WI38 (cell line): ENCODE data around the gene ABCA2.

ENCODE experiments used
- H3K4me3 ChIP-seq: 2 replicates; pipeline ENCODE4 v1.5.1; 2011; ENCODE audit warnings: low read depth, mild to moderate bottlenecking, control low read depth, low read length
- TF ChIP-seq, protein P1 (sequence below): IDR thresholded peaks from 2 replicates; pipeline ENCODE4 v1.5.1; 2012; ENCODE audit warnings: low read depth, mild to moderate bottlenecking, control low read depth, low read length

The ABCA2 gene

DNA sequence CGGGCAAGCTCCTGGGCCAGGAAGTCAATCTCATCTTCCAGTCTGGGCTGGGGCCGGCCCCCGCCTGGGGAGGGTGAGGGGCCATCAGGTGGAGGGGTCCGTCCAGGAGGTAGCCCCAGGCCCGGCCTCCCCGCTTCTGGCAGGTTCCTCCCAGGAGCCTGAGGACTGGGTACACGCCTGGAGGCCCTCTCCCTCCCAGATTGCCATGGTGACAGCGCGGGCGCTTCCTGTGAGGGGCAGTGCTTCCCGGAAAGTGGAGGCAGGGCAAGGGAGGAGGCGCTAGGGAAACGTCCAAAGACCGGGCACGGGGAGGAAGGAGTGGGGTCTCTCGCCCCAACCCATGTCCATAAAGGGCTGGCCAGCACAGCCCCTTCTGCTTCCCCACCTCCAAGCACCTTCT is 13.1 kb upstream of the ABCA2 start:
- TF ChIP-seq, protein P1, sequence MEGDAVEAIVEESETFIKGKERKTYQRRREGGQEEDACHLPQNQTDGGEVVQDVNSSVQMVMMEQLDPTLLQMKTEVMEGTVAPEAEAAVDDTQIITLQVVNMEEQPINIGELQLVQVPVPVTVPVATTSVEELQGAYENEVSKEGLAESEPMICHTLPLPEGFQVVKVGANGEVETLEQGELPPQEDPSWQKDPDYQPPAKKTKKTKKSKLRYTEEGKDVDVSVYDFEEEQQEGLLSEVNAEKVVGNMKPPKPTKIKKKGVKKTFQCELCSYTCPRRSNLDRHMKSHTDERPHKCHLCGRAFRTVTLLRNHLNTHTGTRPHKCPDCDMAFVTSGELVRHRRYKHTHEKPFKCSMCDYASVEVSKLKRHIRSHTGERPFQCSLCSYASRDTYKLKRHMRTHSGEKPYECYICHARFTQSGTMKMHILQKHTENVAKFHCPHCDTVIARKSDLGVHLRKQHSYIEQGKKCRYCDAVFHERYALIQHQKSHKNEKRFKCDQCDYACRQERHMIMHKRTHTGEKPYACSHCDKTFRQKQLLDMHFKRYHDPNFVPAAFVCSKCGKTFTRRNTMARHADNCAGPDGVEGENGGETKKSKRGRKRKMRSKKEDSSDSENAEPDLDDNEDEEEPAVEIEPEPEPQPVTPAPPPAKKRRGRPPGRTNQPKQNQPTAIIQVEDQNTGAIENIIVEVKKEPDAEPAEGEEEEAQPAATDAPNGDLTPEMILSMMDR: no peak

DNA sequence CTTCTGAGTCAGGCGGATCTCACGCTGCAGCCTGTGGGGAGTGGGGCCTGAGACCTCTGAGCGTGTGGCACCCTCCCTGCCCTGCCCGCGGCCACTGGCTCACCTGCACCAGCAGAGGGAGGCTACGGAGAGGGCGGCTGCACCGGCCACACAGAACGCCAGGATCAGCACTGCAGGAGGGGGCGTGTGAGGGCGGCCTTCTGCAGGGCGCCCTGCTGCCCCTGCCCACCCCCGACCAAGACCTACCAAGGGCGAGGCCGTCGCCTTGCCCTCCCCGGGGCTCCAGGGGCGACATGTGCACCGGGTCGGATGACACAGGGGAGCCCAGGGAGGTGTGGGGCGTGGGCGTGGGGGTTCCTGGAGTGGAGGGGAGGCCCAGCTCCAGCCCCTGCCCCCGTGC is 12.5 kb upstream of the ABCA2 start:
- TF ChIP-seq, protein P1: no peak
- H3K4me3 ChIP-seq: no peak overlapping the region

More for the DNA sequence above, 13.1 kb upstream of the ABCA2 start:
- H3K4me3 ChIP-seq: no peak overlapping the region

DNA sequence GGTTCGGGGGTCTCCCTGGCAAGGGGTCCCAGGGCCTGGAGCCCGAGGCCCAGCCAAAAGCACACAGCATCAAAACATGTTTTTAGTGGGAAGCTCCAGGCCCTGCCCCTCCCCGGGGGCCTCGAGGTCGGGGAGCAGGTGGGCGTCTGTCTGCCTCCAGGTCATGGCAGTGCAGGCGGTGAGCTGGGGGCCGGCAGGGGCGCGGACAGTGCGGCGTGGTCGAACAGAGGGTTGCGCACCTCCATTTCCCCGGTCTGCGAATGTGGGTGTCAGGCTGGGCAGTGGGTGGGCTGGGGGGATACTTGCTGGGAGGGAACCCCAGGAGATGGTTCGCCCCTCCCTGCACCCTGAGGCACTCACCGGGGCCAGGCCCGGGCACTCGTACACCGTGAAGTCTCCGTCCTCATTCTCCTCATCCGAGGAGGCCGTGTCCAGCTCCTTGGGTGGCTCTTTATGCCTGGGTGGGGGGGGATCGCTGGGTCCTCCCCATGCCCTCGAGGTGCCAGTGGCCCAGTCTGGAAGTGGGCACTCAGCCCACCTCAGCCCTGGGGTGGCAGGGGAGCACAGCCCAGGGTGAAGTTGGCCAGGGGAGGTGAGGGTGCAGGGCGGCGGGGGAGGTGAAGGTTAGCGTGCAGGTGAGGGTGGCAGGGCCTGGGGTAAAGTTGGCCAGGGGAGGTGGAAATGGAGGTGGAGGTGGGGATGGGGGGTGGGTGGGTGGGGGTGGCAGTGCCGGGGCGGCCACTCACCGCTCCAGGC is 11.8 kb upstream of the ABCA2 start:
- TF ChIP-seq, protein P1: no peak
- no peak overlapping the region for H3K4me3 ChIP-seq

DNA sequence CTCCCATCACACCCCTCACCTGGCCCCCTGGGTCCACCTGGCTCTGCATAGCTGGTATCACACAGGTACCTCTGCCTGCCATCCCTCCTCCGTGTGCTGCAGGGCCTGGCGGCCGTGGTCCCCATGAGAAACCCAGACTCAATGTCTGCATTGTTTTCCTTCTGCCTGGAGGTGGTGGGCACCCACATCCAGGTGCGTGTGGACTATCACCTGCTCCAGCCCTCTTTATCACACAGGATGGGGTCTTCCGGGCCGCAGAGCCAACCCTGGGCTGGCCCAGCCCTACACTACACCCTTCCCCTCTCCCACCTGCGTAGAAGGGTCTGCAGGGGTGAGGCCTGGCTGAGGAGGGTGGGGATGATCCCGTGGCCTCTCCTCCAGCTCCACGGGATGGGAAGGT is 10.9 kb upstream of the ABCA2 start:
- TF ChIP-seq, protein P1: no peak

DNA sequence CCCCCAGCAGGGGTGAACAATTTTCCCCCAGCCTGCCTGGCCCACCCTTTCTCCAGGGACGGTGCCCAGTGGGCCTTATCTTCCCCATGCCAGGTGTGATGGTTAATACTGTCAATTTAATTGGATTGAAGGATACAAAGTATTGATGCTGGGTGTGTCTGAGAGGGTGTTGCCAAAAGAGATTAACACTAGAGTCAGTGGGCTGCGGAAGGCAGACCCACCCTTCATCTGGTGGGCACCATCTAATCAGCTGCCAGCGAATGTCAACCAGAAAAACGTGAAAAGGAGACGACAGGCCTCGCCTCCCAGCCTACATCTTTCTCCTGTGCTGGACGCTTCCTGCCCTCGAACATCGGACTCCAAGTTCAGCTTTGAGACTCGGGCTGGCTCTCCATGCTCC is 9.4 kb upstream of the ABCA2 start:
- H3K4me3 ChIP-seq: no peak overlapping the region
- TF ChIP-seq, protein P1: no peak

More for the DNA sequence above, 10.9 kb upstream of the ABCA2 start:
- H3K4me3 ChIP-seq: no peak overlapping the region

DNA sequence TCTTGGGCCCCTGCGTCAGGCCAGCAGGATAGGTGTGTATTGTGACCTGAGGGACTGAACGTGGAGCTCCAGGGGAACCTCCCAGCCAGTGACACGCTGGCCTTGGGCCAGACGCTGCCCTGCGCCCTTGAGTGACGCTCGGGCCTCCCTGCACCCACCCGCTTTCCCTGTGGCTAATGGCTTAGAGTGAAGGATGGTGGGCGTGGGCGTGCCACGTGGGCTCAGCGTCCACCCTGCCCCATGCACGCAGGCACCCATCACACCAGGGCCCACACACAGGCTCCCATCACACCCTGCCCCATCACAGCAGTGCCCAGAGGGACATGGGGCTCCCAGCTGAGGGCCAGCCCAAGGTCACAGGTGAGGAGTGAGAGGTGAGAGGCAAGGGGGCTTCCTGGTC is 9.0 kb upstream of the ABCA2 start:
- no peak overlapping the region for H3K4me3 ChIP-seq
- TF ChIP-seq, protein P1: no peak

DNA sequence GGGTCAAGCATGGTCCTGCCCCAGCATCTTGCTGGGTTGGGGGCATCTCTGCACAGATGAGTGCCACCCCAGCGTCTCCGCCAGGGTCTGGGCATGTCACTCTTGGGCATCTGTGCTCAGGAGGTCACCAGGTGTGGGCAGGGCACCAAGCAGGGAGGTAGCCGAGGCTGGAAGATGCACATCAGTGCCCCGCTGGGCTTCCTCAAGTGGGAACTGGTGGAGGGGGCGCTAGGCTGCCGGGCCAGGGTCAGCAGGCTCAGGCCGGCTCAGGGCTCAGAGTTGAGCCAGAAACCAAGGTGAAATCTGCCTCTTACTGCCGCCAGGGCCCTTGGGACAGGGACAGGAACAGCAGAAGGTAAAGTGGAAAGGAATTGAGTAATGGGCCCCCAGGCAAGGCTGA is 7.9 kb upstream of the ABCA2 start:
- H3K4me3 ChIP-seq: no peak overlapping the region
- TF ChIP-seq, protein P1: no peak
